HG02981 (cell line): ENCODE results near the gene CAMK1D.
"Not testable (repeated sequence)": the region's sequence is repeated elsewhere in the genome, so short reads cannot be mapped to it uniquely, and the experiment has no call there.

Source experiments
- ATAC-seq: cut with Tn5 transposase; IDR thresholded peaks from one replicate; pipeline ENCODE4 v1.9.1; 2021; ENCODE audit warnings: mild to moderate bottlenecking, moderate library complexity; ENCODE audit not compliant: unreplicated experiment

Gene CAMK1D

DNA sequence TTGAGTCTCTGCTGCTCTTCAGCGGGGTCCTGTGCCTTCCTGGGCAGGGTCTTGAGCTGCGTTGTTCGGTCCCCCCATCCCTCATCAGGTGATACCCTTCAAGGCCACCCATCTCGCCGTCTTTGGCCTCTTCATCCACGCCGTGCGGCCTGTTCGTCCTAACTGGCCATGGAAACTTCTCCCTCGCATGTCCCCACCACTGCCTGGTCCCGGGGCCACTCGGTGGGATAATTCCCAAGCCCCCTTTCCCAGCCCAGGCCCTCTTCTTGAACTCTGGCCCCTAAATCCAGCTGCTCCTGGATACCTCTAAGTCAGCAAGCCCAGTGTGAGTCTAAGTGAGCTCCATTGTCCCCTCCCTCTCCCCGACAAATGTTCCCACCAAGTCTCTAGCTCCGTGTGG, 74.5 kb downstream of the CAMK1D start:
- no peak for ATAC-seq

DNA sequence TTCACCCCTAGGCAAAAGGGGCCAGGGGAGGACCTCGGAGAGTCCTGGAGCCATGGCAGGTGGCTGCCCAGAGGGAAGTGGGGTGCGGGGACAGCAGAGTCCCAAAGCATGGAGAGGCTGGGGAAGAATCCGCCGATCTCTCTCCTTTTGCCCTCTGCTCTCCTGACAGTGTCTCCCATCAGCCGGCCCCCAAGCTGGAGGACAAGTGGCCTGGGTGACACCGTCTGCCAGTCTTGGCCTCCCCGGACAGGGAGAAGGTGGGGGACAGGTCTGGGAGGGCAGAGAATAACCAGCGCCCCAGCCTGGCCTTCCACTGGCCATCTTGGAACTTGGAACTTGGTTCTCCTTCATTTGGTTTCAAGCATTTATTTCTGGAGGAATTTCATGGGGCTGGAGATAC, 77.9 kb downstream of the CAMK1D start:
- no peak for ATAC-seq

DNA sequence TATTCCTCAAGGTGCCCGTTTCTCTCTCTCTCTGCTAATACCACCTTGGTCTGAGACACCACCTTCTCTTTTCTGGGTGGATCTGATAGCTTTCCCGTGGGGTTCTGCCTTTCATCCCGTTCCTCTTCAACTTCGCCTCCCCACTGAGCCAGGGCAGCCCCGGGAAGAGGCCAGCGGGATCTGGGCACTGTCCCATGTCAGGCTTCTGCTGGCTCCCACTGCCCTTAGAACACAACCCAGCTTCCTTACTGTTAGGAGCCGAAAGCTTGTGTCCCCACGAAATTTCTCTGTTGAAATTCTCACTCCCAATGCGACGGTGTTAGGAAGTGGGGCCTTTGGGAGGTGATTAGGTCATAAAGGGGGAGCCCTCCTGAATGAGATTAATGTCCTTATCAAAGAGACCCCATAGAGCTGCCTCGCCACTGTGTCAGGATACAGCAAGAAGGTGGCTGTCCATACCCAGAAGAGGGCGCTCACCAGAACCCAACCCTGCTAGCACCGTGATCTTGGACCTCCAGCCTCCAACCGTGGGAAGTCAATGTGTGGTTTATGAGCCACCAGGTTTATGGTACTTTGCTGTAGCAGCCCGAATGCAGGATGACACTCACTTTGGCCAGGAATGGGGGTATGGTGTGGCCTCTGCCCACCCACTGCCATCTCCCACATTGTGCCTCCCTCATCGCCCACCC, 79.2 kb downstream of the CAMK1D start:
- no peak for ATAC-seq

DNA sequence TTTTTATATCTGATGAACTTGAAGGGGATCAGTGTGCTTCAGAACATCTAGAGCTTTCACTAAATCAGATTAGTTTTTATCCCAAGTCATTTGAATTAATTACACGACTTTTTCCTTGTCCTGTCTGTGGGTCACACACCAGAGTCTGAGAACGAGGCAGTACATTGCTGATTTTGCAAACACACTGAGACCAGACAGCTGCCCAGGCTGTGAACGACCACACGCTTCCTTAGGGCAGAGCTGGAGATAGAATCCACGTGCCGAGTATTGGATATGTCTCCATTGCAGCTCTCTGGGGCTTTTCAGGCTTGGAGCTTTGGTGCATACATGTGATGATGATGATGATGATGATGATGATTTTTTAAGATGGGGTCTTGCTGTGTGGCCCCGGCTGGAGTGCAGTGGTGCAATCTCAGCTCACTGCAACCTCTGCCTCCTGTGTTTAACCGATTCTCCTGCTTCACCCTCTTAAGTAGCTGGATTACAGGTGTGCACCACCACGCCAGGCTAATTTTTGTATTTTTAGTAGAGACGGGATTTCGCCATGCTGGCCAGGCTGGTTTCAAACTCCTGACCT, 81.1 kb downstream of the CAMK1D start:
- ATAC-seq: no peak

DNA sequence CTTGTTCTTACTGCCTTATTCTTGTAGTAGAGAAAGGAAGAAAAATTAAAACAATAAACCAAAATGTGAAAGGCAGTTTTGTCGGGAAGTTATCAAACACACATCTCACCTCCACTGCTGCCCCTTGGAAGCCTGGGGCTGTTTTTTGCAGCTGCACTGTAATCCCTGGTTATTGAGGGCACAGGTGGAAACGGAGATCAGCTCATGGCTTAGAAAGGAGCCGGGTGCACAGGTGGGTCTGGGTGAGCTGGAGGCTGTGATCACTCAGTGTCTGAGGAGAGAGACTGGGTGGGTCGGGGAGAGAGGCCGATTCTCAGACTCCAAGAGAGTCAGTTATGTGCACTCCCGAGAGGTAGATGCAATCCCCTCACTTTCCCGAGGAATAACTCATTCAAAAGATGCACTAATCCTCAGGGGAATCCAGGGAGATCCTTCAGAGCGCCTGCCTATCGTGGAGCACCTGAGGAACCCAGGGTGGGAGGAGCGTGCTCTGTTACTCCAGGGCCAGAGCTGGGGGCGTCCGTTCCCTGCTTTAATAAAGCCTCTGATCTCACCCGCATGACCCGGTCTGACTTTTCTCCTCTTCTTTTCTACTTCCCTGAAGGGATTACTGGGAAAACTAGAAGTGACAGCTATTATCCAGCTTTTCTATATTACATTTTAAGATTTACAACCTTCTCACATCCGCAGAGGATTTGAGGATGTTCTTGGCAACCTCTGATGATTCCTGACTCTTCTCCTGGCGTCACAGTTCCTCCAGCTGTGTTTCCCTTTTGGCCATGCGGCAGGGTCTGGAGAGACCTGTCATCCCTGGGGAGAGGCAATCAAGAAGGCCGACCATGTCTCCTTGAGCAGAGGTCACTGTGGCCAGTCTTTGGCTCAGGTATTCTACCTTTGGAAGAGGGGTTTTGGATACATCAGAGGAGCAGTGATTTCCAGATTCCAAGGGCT, 82.1 kb downstream of the CAMK1D start:
- ATAC-seq: no peak

DNA sequence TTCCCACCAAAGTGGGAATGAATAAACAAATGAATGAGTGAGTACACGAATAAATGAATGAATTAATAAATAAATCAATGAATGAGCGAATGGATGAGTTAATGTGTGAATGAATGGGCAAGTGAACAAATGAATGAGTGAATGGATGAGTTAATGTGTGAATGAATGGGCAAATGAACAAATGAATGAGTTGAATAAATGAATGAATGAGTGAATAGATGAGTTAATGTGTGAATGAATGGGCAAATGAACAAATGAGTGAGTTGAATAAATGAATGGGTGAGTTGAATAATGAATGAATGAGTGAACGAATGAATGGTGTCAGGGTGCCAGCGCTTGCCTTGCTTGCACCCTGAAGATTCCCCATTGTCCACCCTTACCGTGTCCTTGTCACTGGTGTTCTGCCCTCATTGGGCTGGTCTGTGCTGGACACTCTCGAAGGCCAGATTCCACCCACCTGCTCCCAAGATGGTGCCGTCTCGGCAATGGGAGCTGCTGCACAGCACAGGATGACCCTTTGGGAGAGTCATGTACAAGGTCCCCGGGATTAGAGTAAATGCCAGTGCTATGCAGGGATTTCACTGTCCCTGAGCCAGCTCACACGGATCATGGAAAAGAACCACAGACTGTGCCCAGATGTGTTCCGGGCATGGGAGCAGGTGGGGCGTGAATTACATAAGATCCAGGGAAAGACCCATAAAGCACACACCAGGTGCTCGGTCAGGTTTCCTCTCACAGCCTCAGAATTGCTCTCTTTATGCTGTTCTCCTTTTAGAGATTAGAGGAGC, 83.2 kb downstream of the CAMK1D start:
- no peak for ATAC-seq

DNA sequence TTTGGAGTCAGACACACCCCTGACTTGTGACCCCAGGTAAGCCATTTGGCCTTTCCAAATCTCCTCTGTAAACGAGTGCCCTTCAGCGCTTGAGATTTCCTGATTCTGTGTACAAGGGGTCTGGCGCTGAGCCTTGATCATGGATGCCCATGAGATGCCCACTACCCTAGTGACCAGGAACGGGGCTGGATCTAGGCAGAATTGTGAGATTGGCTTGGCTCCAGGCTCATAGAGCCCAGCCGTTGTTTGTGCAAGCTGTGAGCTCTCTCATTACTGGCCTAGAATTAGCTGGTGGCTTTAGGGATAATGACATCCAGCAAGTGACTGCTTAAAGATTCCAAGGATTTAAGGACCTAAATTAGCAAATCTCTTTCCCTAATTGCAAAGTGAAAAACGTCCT, 84.9 kb downstream of the CAMK1D start:
- ATAC-seq: no peak

DNA sequence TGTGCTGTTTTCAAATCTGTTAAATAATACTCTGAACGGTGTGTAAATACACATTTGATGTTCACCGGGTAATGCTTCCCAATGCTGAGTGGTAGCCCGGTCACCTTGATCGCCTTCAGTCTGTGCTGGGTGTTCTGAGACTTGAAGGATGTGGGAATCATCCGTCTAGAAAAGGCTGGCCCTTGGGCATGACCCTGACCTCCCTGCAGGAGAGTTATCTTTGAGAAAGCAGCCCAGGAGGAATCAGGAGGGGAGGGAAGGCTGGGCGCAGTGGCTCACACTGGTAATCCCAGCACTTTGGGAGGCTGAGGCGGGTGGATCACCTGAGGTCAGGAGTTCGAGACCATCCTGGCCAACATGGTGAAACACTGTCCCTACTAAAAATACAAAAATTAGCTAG, 85.3 kb downstream of the CAMK1D start:
- not testable (repeated sequence) for ATAC-seq

DNA sequence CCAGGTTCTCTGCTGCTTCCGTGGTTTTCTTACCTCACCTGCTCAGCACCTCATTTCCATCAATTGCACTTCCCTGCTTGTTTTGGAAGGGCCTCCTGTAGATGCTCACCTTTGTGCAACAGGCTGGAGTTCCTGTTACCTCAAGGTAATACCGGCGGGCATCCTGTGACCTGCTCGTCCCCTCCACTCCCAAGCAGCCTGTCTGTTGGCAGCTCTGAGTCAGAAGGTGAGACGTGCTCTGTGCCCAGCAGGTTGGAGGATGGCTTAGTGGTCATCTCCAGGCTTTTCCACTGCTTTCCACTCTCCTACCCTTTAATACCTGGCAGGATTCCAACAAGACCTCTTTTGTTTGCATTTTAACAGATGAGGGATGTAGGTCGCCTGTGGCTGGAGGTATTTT, 86.0 kb downstream of the CAMK1D start:
- ATAC-seq: no peak

DNA sequence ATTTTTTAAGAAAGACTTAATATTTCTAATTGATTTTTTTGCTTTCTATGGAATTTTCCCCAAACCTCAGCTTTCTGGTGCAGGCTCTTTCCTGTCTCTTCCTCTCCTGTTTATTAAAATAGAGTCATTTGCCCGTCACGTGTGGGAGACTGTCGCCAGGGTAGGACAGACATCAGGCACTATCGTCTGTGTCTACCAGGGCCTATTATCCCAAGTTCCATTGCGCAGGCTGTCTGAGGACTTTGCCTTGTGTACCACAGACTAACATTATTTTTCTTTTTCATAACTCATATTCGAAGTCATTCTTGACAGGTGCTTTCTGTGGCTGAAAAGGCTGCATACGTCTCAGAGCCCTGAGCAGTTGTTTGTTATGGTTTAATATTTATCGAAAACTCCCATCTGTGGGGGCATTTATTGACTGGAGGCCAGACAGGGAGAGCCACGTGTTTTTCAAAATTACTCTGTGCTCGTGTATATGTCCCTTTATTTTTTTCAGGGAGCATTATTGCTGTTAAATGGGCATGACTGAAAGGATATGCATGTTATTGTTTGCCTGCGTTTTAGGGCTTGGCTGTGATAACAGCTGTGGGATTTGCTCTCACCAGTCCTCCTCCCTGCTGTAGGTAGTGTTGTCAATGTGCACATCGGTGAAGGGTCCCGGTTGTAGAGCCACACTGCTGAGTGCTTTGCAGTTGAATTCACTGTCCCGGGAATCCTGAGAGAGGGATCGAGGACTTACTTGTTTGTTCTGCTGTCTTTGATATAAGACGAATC, 89.8 kb downstream of the CAMK1D start:
- no peak for ATAC-seq

DNA sequence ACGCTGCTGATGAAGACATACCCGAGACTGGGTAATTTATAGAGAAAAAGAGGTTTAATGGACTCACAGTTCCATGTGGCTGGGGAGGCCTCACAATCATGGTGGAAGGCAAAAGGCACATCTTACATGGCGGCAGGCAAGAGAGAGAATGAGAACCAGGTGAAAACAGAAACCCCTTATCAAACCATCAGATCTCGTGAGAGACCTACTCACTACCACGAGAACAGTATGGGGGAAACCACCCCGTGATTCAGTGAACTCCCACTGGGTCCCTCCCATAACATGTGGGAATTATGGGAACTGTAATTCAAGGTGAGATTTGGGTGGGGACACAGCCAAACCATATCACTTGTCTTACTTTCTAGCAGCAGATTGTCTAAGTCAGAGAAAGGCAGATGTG, 90.4 kb downstream of the CAMK1D start:
- not testable (repeated sequence) for ATAC-seq

DNA sequence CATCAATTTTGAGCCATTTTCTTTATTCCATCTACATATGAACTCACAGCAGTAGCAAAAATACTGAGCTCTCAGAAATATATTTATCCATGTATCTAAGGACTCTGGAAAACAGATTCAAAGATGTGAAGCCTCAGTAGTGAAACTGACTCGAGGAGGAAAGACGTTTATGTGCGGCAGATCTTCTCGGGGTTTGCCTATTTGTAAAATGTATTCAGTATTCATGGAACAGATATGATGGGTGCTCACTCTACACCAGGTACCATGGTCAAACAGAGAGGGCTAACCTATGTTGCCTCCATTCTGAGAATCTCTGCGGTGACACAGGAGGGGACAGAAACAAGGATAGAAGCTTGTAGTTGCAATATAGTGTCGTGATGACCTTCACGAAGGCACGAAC, 93.7 kb downstream of the CAMK1D start:
- no peak for ATAC-seq

DNA sequence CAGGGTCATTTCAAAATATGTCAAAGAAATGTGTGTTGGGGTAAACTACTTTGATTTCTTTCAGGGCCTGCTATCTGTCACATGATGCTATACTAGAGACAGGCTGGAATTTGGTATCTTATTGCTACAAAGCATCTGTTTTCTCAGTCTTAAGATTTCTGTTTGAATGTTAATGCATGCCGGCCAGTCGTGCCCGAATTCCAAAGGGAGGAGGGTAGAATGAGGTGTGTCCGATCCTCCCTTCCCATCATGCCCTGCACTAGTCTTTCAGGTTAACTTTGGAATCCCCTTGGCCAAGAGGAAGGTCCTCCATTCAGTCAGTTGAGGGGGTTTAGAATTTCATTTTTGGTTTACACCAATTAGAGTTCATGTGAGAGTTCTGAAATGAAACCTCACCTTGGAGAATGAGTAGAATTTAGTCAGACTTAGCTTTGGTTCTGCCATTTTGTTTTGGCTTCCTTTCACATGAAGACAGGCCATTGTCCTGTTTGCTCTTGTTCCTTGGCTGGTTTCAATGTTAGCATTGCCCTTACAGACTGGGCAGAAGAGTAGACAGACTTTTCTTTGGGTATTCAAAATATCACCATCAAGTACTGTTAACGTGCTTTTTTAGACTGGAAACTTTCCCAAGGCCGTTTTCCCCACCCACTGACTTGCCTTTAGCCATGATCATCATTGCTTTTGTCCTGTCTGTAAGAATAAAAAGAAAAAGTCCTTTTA, 95.8 kb downstream of the CAMK1D start:
- ATAC-seq: no peak

DNA sequence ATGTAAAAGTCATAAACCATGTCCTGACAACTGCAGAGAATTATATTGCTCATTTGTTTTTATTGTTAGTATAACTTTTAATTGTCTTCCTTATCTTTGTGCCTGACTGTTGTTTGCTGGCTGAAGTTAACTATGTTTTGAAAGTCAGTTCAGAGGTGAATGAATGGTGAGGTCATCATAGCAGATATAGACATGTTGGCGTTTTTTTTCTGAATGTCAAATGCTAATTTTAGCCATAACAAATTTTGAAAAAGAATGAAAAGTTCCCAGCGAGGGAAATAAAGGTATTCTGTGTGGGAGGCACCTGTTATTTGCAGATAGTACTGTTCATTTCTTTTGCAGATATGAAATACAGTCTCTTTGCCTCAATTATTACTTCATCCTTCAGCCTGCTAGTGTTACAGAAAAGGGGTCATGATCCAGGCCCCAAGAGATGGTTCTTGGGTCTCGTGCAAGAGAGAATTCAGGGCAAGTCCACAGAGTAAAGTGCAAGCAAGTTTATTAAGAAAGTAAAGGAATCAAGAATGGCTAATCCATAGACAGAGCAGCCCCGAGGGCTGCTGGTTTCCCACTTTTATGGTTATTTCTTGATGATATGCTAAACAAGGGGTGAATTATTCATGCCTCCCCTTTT, 96.5 kb downstream of the CAMK1D start:
- ATAC-seq: no peak

DNA sequence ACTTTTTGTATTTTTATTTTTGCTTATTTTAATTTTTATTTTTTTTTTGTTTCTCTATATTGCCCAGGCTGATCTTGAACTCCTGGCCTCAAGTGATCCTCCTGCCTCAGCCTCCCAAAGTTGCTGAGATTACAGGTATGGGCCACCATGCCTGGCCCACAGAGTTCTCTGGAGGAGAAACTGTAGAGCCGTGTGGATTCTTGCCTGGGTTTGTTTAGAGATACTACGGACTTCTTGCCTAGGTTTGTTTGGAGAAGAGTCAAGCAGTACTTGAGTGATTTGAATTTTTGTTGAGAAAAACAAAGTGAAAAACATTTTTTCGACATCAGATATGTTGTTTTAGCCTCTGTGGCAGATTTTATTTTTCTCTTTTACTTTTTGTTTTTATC, 99.0 kb downstream of the CAMK1D start:
- ATAC-seq: peak; percentile 4

DNA sequence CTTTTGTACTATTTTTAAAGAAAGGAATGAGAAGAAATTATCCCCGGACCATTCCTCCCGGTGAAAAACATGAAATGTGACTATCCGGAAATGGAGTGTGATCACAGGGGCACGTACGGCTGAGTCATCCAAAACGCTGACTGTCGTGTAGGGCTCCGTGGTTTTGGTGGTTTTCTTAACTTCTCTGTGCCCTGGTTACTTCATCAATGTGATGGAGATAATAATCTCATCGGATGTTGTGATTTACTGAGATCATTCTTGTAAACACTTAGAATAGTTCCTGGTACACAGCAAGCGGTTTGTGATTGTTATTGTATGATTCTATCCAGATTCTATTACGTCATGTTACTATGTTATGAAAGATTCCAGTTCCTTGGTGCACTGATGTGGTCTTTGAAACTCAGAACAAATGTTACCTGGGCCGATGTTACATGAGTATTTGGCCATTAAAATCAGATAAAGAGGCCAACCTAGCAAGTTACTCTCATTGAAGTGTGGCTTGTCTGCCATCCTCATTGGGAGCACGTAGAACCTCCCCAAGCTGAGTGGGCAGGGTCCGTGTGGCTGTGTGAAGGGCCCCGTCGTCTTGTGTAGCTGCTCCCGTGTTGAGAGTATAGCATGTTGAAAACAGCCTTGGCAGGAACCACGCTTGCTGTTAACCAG, 99.5 kb downstream of the CAMK1D start:
- peak; percentile 85 for ATAC-seq

DNA sequence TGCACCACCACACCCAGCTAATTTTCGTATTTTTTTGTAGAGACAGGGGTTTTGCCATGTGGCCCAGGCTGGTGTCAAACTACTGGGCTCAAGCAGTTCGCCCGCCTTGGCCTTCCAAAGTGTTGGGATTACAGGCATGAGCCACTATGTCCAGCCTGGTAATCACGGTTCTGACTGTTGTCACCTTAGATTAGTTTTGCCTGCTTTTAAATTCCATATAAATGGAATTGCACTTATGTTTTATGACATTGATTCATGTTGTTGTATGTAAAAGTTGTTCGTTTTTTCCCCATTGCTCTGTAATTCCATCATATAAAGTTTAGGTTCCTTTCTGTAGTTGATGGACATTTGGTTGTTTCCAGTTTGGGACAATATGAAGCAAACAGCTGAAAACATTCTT, 106.0 kb downstream of the CAMK1D start:
- no peak for ATAC-seq

DNA sequence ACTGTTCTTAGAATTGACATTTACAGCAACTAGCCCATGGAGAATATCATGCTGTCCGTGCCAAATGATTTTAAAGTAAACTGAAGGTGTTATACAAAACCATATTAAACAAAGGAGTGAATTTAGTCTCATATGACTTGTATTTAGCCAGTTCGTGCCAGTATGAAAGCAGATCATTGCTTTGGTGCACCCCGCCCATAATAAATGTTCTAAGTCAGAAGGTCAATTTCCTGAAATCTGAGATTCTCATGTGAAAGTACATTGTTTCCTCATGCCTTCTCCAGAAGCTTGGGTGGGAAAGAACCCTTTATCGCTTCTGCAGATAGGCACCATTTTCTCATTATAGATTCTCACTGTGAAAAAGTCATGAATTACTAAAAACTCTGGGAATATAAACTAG, 106.4 kb downstream of the CAMK1D start:
- no peak for ATAC-seq

DNA sequence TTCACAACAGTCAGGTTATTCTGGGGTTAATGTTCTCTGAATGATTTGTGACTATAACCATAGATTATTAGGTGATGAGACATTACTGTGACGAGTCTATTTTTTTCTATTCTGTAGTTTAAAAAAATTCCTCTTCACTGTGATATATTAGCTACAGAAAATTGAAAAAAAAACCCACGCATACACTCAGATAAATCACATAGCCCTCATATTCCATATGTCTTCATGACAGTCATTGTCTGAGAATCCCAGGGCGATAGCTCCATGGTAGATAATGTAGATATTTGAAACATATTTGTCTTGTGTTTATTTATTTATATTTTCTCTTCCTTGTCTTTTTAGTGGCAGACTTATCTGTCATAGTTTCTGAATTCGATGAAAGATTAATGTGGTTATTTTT, 110.0 kb downstream of the CAMK1D start:
- no peak for ATAC-seq
